Naive thymus-derived CD4-positive, alpha-beta T cell (primary cell): Measurements from ENCODE around the gene BTF3. TPM values are rescaled to one million over a fixed set of nuclear protein-coding genes. Genes with fewer than 3 reads are reported as not detected.

ENCODE experiments used
- ATAC-seq: fragments of 150-1000 bp; cut with Tn5 transposase; 2 replicates; pipeline ENCODE4 v1.10.0; 2021; ENCODE audit warnings: mild to moderate bottlenecking, moderate library complexity
- CTCF ChIA-PET: fragments of 350-600 bp; sonication (Branson Sonifier 250); formaldehyde crosslinking; loops from one replicate; lab custom pipeline; 2021; ENCODE audit warnings: antibody characterized with exemption; lab: Charles Lee
- POLR2A ChIA-PET: fragments of 350-600 bp; sonication (Branson Sonifier 250); formaldehyde crosslinking; loops from one replicate; lab custom pipeline; 2021; ENCODE audit warnings: antibody characterized with exemption, inconsistent platforms; lab: Charles Lee
- DNase-seq, 9 donors: peaks; one replicate each; pipeline versions ENCODE4 v3.0.0 to v3.0.0-alpha.2; 2020 to 2022; ENCODE audit warnings: mixed read lengths in 1 of 9
- H3K27ac ChIP-seq: one replicate; pipeline ENCODE4 v1.7.0; 2013; ENCODE audit warnings: mild to moderate bottlenecking, low read depth, low read length, moderate library complexity
- H3K27me3 ChIP-seq, 2 donors: one replicate each; pipeline ENCODE4 v1.7.0; 2013; ENCODE audit warnings: low read length in 2 of 2, mild to moderate bottlenecking in 2 of 2, moderate library complexity in 2 of 2; ENCODE audit not compliant: control insufficient read depth in 2 of 2, insufficient read depth in 2 of 2
- H3K36me3 ChIP-seq, 3 experiments: 1 replicate in 2 of 3; 2 replicates in 1 of 3; pipeline ENCODE4 v1.7.0; 2013; ENCODE audit warnings: low read length in 3 of 3, mild to moderate bottlenecking in 3 of 3, moderate library complexity in 1 of 3; ENCODE audit not compliant: insufficient read depth in 3 of 3, control insufficient read depth in 2 of 3
- H3K4me1 ChIP-seq, 2 donors: one replicate each; pipeline ENCODE4 v1.7.0; 2013; ENCODE audit warnings: low read length in 2 of 2, mild to moderate bottlenecking in 2 of 2, moderate library complexity in 1 of 2; ENCODE audit not compliant: control insufficient read depth in 2 of 2, insufficient read depth in 2 of 2
- H3K4me3 ChIP-seq: 2 replicates; pipeline ENCODE4 v1.7.0; 2013; ENCODE audit warnings: mild to moderate bottlenecking, low read length
- H3K9me3 ChIP-seq, 3 experiments: 1 replicate in 2 of 3; 2 replicates in 1 of 3; pipeline ENCODE4 v1.7.0; 2013; ENCODE audit warnings: low read length in 3 of 3; ENCODE audit not compliant: control insufficient read depth in 2 of 3
- H3K27ac Mint-ChIP-seq, 9 donors: one replicate each; pipeline ENCODE4 v1.8.0; 2020 to 2022; ENCODE audit warnings: mixed read lengths in 9 of 9, mild to moderate bottlenecking in 8 of 9, moderate library complexity in 5 of 9, inconsistent platforms in 2 of 9
- H3K27me3 Mint-ChIP-seq, 5 donors: one replicate each; pipeline ENCODE4 v1.8.0; 2021 to 2022; ENCODE audit warnings: mixed read lengths in 5 of 5, mild to moderate bottlenecking in 1 of 5
- H3K36me3 Mint-ChIP-seq, 5 donors: one replicate each; pipeline ENCODE4 v1.8.0; 2020 to 2022; ENCODE audit warnings: mixed read lengths in 5 of 5, mild to moderate bottlenecking in 3 of 5, inconsistent platforms in 1 of 5
- H3K4me1 Mint-ChIP-seq, 7 donors: one replicate each; pipeline ENCODE4 v1.8.0; 2020 to 2022; ENCODE audit warnings: mixed read lengths in 7 of 7, mild to moderate bottlenecking in 3 of 7, inconsistent platforms in 1 of 7
- H3K4me3 Mint-ChIP-seq, 10 donors: one replicate each; pipeline ENCODE4 v1.8.0; 2020 to 2022; ENCODE audit warnings: mild to moderate bottlenecking in 10 of 10, mixed read lengths in 10 of 10, moderate library complexity in 6 of 10, inconsistent platforms in 2 of 10
- H3K9me3 Mint-ChIP-seq, 11 donors: one replicate each; pipeline ENCODE4 v1.8.0; 2020 to 2022; ENCODE audit warnings: mixed read lengths in 11 of 11, mild to moderate bottlenecking in 4 of 11, inconsistent platforms in 1 of 11, moderate library complexity in 1 of 11
- intact Hi-C, 2 donors: fragments of 100-400 bp; cut with micrococcal nuclease; formaldehyde crosslinking; loops; one replicate each; pipeline ENCODE4 v1.15.1; 2023
- polyA plus RNA-seq, 2 donors: library from polyadenylated mRNA; unstranded; fragments of 300-500 nt; fragmentation: Illumina TruSeq; gene quantifications; one replicate each; pipeline ENCODE4 v1.2.3, GENCODE V29; 2021
- total RNA-seq, 6 experiments: library from RNA in 5 of 6; stranded (reverse) in 5 of 6; gene quantifications; 1 replicate in 5 of 6; 2 replicates in 1 of 6; pipeline ENCODE4 v1.2.3 and lab custom pipeline; 2021 to 2026

The BTF3 gene
- total and polyA plus RNA-seq, 7 experiments from 2014 or later, result 557 to 843 (median 700) TPM

DNA sequence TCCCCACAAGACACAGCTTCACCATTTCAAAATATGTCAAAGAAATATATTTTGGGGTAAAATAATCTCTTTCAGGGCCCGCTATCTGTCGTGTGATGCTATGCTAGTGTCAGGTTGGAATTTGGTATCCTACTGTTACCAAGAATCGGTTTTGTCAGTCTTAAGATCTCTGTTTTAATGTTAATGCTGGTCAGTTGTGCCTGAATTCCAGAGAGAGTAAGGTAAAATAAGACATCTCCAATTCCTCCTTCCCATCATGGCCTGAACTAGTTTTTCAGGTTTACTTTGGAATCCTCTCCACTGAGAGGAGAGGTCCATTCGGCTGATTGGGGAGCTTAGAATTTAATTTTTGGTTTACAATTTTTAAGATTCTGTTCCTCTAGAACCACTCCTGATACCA lies 10.4 kb upstream of the BTF3 start:
- Histone ChIP-seq H3K4me1 (no peaks in the 10 kb centered on the region), H3K4me3 (no peak overlapping the region), H3K9me3 (no peaks in the 10 kb centered on the region), H3K27ac (no peak overlapping the region), H3K36me3 (no peaks in the 10 kb centered on the region), H3K27me3 (peaks cover 0 to 2% of the 10 kb centered on the region in 2 donors)
- intact Hi-C loops, result no loop called here
- POLR2A ChIA-PET, result no interaction called here
- DNase-seq (no peak), ATAC-seq (no peak)
- Mint-ChIP-seq H3K27me3 (peaks cover 23 to 45% (median 31%) of the 10 kb centered on the region in 5 donors), H3K27ac (no peak overlapping the region), H3K9me3 (no peaks in the 10 kb centered on the region), H3K36me3 (peaks cover 0 to 7% (median 0%) of the 10 kb centered on the region in 5 donors), H3K4me1 (no peaks in the 10 kb centered on the region), H3K4me3 (no peak overlapping the region)
- CTCF ChIA-PET, result no interaction called here

GRCh38 chr5:73488806-73489205 lies 9.4 kb upstream of the BTF3 start:
- no peak overlapping the region for H3K4me3 ChIP-seq
- POLR2A ChIA-PET, result interaction anchor here (0.7 kb wide), 1 partner anchor 10 kb away, joined by 3 read pairs; the partner anchor contains the start of gene BTF3
- H3K9me3 Mint-ChIP-seq, result no peaks in the 10 kb centered on the region
- ATAC-seq (no peak), DNase-seq (no peak)
- no peaks in the 10 kb centered on the region for H3K9me3 ChIP-seq
- no peaks in the 10 kb centered on the region for H3K36me3 ChIP-seq
- no peak overlapping the region for H3K4me3 Mint-ChIP-seq
- intact Hi-C loops, result no loop called here
- H3K27me3 ChIP-seq, result peaks cover 0 to 2% of the 10 kb centered on the region in 2 donors
- H3K36me3 Mint-ChIP-seq, result peaks cover 0 to 7% (median 0%) of the 10 kb centered on the region in 5 donors
- no peaks in the 10 kb centered on the region for H3K4me1 ChIP-seq
- H3K4me1 Mint-ChIP-seq, result no peaks in the 10 kb centered on the region
- CTCF ChIA-PET, result interaction anchor here (1.0 kb wide), 1 partner anchor 38 kb away, joined by 3 read pairs; no protein-coding TSS in a partner anchor
- no peak overlapping the region for H3K27ac Mint-ChIP-seq
- peaks cover 27 to 52% (median 40%) of the 10 kb centered on the region in 5 donors for H3K27me3 Mint-ChIP-seq
- no peak overlapping the region for H3K27ac ChIP-seq

GRCh38 chr5:73490088-73490487 lies 8.2 kb upstream of the BTF3 start:
- H3K4me3 Mint-ChIP-seq, result no peak overlapping the region
- CTCF ChIA-PET, result no interaction called here

GRCh38 chr5:73491155-73491554 lies 7.1 kb upstream of the BTF3 start:
- ChIA-PET POLR2A (no interaction called here), CTCF (no interaction called here)
- no peak for DNase-seq
- Mint-ChIP-seq H3K36me3 (peaks cover 0 to 6% (median 0%) of the 10 kb centered on the region in 5 donors), H3K27ac (no peak overlapping the region), H3K27me3 (peaks cover 27 to 61% (median 39%) of the 10 kb centered on the region in 5 donors), H3K9me3 (no peaks in the 10 kb centered on the region), H3K4me1 (no peaks in the 10 kb centered on the region), H3K4me3 (no peak overlapping the region)
- Histone ChIP-seq H3K27ac (no peak overlapping the region), H3K4me3 (no peak overlapping the region), H3K36me3 (no peaks in the 10 kb centered on the region), H3K27me3 (peaks cover 0 to 7% of the 10 kb centered on the region in 2 donors), H3K4me1 (no peaks in the 10 kb centered on the region), H3K9me3 (no peaks in the 10 kb centered on the region)
- ATAC-seq, result no peak
- intact Hi-C loops, result loop anchor here in 1 of 2 donors (10.0 kb wide), 1 partner anchor 536 kb away; the partner anchor contains the start of gene FCHO2

More at GRCh38 chr5:73490088-73490487, 8.2 kb upstream of the BTF3 start:
- ATAC-seq, result no peak
- Mint-ChIP-seq H3K36me3 (peaks cover 0 to 7% (median 0%) of the 10 kb centered on the region in 5 donors), H3K27ac (no peak overlapping the region), H3K9me3 (no peaks in the 10 kb centered on the region), H3K27me3 (peaks cover 27 to 61% (median 42%) of the 10 kb centered on the region in 5 donors), H3K4me1 (no peaks in the 10 kb centered on the region)
- Histone ChIP-seq H3K4me3 (no peak overlapping the region), H3K27ac (no peak overlapping the region), H3K27me3 (peaks cover 0 to 4% of the 10 kb centered on the region in 2 donors), H3K4me1 (no peaks in the 10 kb centered on the region), H3K9me3 (no peaks in the 10 kb centered on the region), H3K36me3 (no peaks in the 10 kb centered on the region)
- no peak for DNase-seq
- intact Hi-C loops, result loop anchor here in 1 of 2 donors (10.0 kb wide), 1 partner anchor 535 kb away; the partner anchor contains the start of gene FCHO2
- POLR2A ChIA-PET, result no interaction called here

DNA sequence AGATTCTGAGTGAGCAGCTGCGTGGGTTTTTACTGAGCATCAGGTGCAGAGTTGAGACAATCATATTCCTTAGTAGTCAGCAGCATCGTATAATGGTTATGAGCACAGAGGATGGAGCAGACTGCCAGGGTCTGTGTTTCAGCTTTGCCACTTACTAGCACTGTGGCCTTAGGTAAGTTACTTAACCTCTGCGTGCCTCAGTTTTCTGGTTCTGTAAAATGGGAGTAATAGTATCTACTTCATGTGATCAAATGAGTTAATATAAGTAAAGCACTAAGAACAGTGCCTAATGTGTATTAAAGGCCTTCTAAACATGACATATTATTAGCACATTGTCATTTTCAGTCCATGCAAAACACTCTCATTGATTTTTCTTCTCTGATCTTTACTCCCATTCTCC lies 4.8 kb upstream of the BTF3 start:
- no peak overlapping the region for H3K4me3 Mint-ChIP-seq
- H3K9me3 ChIP-seq, result no peaks in the 10 kb centered on the region
- no peaks in the 10 kb centered on the region for H3K9me3 Mint-ChIP-seq
- H3K27ac Mint-ChIP-seq, result no peak overlapping the region
- H3K27ac ChIP-seq, result no peak overlapping the region
- peaks cover 0 to 16% (median 9%) of the 10 kb centered on the region in 7 donors for H3K4me1 Mint-ChIP-seq
- peaks cover 15 to 42% (median 36%) of the 10 kb centered on the region in 5 donors for H3K27me3 Mint-ChIP-seq
- DNase-seq (no peak), ATAC-seq (no peak)
- H3K4me1 ChIP-seq, result peaks cover 0 to 9% of the 10 kb centered on the region in 2 donors
- intact Hi-C loops, result loop anchor here in 1 of 2 donors (10.0 kb wide), 1 partner anchor 539 kb away; the partner anchor contains the start of gene FCHO2
- peaks cover 0 to 4% of the 10 kb centered on the region in 2 donors for H3K27me3 ChIP-seq
- ChIA-PET CTCF (no interaction called here), POLR2A (no interaction called here)
- no peak overlapping the region for H3K4me3 ChIP-seq
- H3K36me3 ChIP-seq, result peaks cover 0 to 2% (median 0%) of the 10 kb centered on the region in 3 experiments
- H3K36me3 Mint-ChIP-seq, result peaks cover 0 to 1% (median 0%) of the 10 kb centered on the region in 5 donors

DNA sequence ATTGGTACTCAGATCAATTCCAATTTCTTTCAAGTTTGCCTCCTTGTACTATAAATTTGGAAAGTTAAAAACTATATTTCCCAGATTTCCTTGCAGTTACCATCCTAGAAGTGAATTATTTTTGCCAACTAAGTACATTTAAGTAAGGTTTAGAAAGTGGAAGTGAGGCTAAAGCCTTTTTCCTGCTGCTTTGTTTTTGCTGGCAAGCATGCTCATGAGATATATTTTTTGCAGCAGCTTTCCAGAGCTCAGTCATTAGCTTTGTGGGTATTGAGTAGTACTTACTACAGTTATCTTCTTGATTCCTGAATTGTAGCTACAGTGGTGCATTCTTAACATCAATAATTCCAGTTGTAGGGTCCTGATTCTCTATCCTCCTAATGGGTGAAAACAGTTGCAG lies 3.5 kb upstream of the BTF3 start:
- Histone ChIP-seq H3K27ac (no peak overlapping the region), H3K27me3 (peaks cover 0 to 4% of the 10 kb centered on the region in 2 donors), H3K9me3 (no peaks in the 10 kb centered on the region), H3K36me3 (peaks cover 0 to 5% (median 0%) of the 10 kb centered on the region in 3 experiments), H3K4me3 (no peak overlapping the region), H3K4me1 (peaks cover 6 to 18% of the 10 kb centered on the region in 2 donors)
- no peak overlapping the region for H3K4me3 Mint-ChIP-seq
- no peaks in the 10 kb centered on the region for H3K9me3 Mint-ChIP-seq
- CTCF ChIA-PET, result interaction anchor here (0.5 to 0.6 kb wide), 2 partner anchors 36 to 49 kb away, joined by 3 read pairs; no protein-coding TSS in a partner anchor
- ATAC-seq, result no peak
- no peak overlapping the region for H3K27ac Mint-ChIP-seq
- peaks cover 8 to 25% (median 17%) of the 10 kb centered on the region in 7 donors for H3K4me1 Mint-ChIP-seq
- POLR2A ChIA-PET, result no interaction called here
- H3K27me3 Mint-ChIP-seq, result peaks cover 15 to 36% (median 34%) of the 10 kb centered on the region in 5 donors
- peaks cover 0 to 9% (median 0%) of the 10 kb centered on the region in 5 donors for H3K36me3 Mint-ChIP-seq
- no peak for DNase-seq
- intact Hi-C loops, result loop anchor here (5.0 to 10.0 kb wide), 4 partner anchors 540 to 1373 kb away; partner anchors contain the start of genes FAM169A (in 1 of the 2), FCHO2 (in 1 of the 2), MRPS27 (in 1 of the 2) and PTCD2 (in 1 of the 2)
